ENCODE measurements around the gene METTL2A.
"Not testable (repeated sequence)": the region's sequence is repeated elsewhere in the genome, so short reads cannot be mapped to it uniquely, and the experiment has no call there.

DNA sequence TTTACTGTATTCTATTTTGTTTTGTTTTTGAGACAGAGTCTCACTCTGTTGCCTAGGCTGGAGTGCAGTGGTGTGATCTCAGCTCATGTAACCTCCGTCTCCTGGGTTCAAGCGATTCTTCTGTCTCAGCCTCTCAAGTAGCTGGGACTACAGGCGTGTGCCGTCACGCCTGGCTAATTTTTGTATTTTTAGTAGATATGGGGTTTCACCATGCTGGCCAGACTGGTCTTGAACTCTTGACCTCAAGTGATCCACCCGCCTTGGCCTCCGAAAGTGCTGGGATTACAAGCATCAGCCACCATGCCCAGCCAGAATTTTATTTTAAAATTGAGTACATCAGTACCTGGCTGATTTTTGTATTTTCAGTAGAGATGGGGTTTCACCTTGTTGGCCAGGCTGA, 70.4 kb downstream of the METTL2A start:
- TF ChIP-seq POLR2A (IDR thresholded peaks at IDR 0.05; ENCODE audit: low read depth, low read length); RAD21 (IDR thresholded peaks at IDR 0.05; ENCODE audit: insufficient read depth, low read depth, low read length); FOXM1 (IDR thresholded peaks at IDR 0.05; ENCODE audit: low read depth, low read length); NRF1 (conservative IDR thresholded peaks at IDR 0.05; ENCODE audit: low read depth, low read length); TCF12 (IDR thresholded peaks at IDR 0.05; ENCODE audit: low read depth, low read length); SREBF2 (IDR thresholded peaks at IDR 0.05; ENCODE audit: low read length); YY1 (IDR thresholded peaks at IDR 0.05; ENCODE audit: low read depth, low read length); EP300 (IDR thresholded peaks at IDR 0.05; ENCODE audit: borderline replicate concordance in 1 of 2, control insufficient read depth in 1 of 2, low read depth in 2 of 2, low read length in 2 of 2); ZNF274 (IDR thresholded peaks at IDR 0.05; ENCODE audit: insufficient read depth, insufficient read length); SUPT20H (IDR thresholded peaks at IDR 0.05; ENCODE audit: borderline replicate concordance, control insufficient read depth, low read depth, low read length): not testable (repeated sequence)
- TF ChIP-seq, protein P1, sequence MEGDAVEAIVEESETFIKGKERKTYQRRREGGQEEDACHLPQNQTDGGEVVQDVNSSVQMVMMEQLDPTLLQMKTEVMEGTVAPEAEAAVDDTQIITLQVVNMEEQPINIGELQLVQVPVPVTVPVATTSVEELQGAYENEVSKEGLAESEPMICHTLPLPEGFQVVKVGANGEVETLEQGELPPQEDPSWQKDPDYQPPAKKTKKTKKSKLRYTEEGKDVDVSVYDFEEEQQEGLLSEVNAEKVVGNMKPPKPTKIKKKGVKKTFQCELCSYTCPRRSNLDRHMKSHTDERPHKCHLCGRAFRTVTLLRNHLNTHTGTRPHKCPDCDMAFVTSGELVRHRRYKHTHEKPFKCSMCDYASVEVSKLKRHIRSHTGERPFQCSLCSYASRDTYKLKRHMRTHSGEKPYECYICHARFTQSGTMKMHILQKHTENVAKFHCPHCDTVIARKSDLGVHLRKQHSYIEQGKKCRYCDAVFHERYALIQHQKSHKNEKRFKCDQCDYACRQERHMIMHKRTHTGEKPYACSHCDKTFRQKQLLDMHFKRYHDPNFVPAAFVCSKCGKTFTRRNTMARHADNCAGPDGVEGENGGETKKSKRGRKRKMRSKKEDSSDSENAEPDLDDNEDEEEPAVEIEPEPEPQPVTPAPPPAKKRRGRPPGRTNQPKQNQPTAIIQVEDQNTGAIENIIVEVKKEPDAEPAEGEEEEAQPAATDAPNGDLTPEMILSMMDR (IDR thresholded peaks at IDR 0.05 in 2 of 3, conservative IDR thresholded peaks at IDR 0.05 in 1 of 3; ENCODE audit: control insufficient read depth in 2 of 3, extremely low read depth in 1 of 3, insufficient read depth in 1 of 3, low read depth in 3 of 3, low read length in 3 of 3): not testable (repeated sequence)

Measured in GM12878 (cell line).